Immature natural killer cell (primary cell): ENCODE measurements around the gene MBLAC1. TPM values are rescaled to one million over a fixed set of nuclear protein-coding genes. Genes with fewer than 3 reads are reported as not detected.
A peak's percentile ranks its signal among the peaks of the same experiment; 100 is the strongest.
"Not testable (repeated sequence)": the region's sequence is repeated elsewhere in the genome, so short reads cannot be mapped to it uniquely, and the experiment has no call there.

ENCODE experiments used
- DNase-seq, 3 donors: peaks; one replicate each; pipeline ENCODE4 v3.0.0; 2022; ENCODE audit warnings: mixed read lengths in 1 of 3
- H3K27ac Mint-ChIP-seq, 6 donors: one replicate each; pipeline ENCODE4 v1.8.0; 2020; ENCODE audit warnings: mixed read lengths in 6 of 6, mild to moderate bottlenecking in 5 of 6, inconsistent platforms in 4 of 6, moderate library complexity in 3 of 6
- H3K27me3 Mint-ChIP-seq, 3 donors: one replicate each; pipeline ENCODE4 v1.8.0; 2020 to 2021; ENCODE audit warnings: low read depth in 3 of 3, mild to moderate bottlenecking in 3 of 3, mixed read lengths in 3 of 3, moderate library complexity in 3 of 3, inconsistent platforms in 1 of 3
- H3K36me3 Mint-ChIP-seq, 3 donors: one replicate each; pipeline ENCODE4 v1.8.0; 2020; ENCODE audit warnings: mixed read lengths in 3 of 3, inconsistent platforms in 2 of 3, mild to moderate bottlenecking in 2 of 3
- H3K4me1 Mint-ChIP-seq, 2 donors: one replicate each; pipeline ENCODE4 v1.8.0; 2020; ENCODE audit warnings: inconsistent platforms in 2 of 2, mild to moderate bottlenecking in 2 of 2, mixed read lengths in 2 of 2, moderate library complexity in 1 of 2
- H3K4me3 Mint-ChIP-seq, 5 donors: one replicate each; pipeline ENCODE4 v1.8.0; 2020; ENCODE audit warnings: mild to moderate bottlenecking in 5 of 5, mixed read lengths in 5 of 5, inconsistent platforms in 3 of 5, moderate library complexity in 3 of 5
- H3K9me3 Mint-ChIP-seq, 6 donors: one replicate each; pipeline ENCODE4 v1.8.0; 2020; ENCODE audit warnings: mild to moderate bottlenecking in 6 of 6, mixed read lengths in 6 of 6, inconsistent platforms in 4 of 6, moderate library complexity in 3 of 6
- polyA plus RNA-seq, 3 donors: library from polyadenylated mRNA; unstranded; fragments of 300-500 nt; fragmentation: Illumina TruSeq; gene quantifications; one replicate each; pipeline ENCODE4 v1.2.3, GENCODE V29; 2021

The MBLAC1 gene
- polyA plus RNA-seq, 3 donors from 2014 or later: 2.2 to 2.6 (median 2.4) TPM

DNA sequence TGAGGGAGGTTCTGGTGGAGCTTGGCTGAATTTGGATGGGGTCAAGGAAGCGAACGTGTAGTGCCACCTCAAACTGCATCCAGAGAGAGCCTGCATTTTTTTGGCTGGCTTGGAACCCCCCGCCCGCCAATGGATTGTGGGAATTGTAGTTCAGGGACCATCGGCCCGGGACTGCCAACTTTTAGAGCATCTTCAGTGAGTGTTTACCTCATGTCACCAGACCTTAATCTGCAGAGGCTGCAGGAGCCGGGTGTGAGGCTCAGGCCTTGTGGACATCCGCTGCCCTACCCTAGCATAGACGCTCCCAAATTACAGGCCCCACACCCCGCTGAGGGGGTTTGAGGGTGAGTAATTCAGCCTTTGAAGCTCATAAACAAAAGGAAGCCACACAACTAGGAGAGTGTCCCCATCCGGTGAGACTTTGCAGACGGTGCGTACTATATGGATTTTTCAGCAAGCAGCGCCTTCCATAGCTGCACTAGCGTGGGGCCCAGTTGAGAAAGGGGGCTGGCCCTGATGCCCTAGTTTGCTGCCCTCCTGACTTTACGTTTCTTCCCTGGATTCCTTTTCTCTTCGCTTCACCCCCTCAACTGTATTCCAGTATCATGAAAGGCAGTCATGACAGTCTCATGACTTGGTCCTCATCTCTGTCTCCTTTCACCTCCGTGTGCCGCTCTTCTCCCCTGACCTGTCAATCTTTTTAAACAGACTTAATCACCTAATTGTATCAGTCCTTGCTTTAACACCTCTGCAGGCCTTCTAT is 6.6 kb upstream of the MBLAC1 start:
- Mint-ChIP-seq H3K27ac (peak overlapping the region; percentile 97 to 99 (median 98)), H3K4me1 (peaks cover 42% of the 10 kb centered on the region in 2 donors), H3K4me3 (peak overlapping the region; percentile 90 to 97 (median 92)), H3K9me3 (no peaks in the 10 kb centered on the region), H3K36me3 (peaks cover 0 to 3% (median 0%) of the 10 kb centered on the region in 3 donors), H3K27me3 (peaks cover 4 to 11% (median 8%) of the 10 kb centered on the region in 3 donors)
- DNase-seq: no peak

DNA sequence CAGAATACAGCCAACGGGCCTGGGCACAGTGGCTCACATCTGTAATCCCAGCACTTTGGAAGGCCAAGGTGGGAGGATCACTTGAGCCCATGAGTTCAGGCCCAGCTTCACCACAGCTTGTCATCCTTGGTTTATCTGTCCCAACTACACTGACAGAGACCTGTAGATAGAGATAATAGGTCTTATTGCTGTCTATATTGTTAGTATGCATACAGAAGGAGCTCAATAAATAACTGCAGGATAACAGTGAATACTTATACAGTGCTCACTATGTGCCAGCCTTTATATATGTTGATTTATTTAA is 6.1 kb upstream of the MBLAC1 start:
- H3K36me3 Mint-ChIP-seq: peaks cover 0 to 3% (median 0%) of the 10 kb centered on the region in 3 donors
- H3K27ac Mint-ChIP-seq: peak overlapping the region; percentile 97 to 99 (median 98)
- H3K4me3 Mint-ChIP-seq: peak overlapping the region; percentile 90 to 97 (median 92)

DNA sequence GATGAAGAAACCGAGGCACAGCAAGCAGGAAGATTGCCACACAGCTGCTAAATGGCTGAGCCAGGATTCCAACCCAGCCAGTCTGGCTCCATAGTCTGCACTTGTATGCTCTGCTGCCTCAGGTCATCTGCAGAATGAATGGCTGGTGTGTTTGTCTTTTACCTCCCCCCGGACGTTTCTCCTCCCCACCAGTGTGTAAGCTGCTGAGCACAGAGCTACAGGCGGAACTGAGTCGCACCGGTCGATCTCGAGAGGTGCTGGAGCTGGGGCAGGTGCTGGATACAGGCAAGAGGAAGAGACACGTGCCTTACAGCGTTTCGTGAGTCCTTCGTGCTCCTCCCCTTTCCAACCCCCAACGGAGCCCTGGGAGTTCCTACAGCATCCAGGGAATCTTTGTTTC is 4.7 kb upstream of the MBLAC1 start:
- Mint-ChIP-seq H3K9me3 (no peaks in the 10 kb centered on the region), H3K4me1 (peaks cover 49 to 52% of the 10 kb centered on the region in 2 donors), H3K4me3 (no peak overlapping the region), H3K36me3 (no peaks in the 10 kb centered on the region), H3K27me3 (peaks cover 8 to 16% (median 15%) of the 10 kb centered on the region in 3 donors), H3K27ac (no peak overlapping the region)
- DNase-seq: no peak

More for the DNA sequence above, 6.1 kb upstream of the MBLAC1 start:
- no peaks in the 10 kb centered on the region for H3K9me3 Mint-ChIP-seq
- H3K4me1 Mint-ChIP-seq: peaks cover 45 to 47% of the 10 kb centered on the region in 2 donors
- H3K27me3 Mint-ChIP-seq: peaks cover 4 to 11% (median 8%) of the 10 kb centered on the region in 3 donors
- no peak for DNase-seq

DNA sequence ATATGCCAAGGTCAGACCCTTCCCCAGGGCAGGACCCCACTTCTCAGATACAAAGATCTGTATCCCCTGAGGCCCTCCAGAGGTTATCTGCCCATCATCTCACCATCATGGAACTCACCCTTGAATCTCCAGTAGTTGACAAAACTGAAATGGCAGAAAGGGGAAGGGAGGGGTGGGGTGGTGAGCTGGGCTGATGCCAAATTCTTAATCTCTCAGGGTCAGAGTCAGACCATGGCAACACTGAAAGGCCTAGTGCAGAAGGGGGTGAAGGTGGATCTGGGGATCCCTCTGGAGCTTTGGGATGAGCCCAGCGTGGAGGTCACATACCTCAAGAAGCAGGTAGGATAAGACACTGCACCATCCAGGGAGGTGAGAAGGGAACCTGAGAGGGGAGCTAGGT is 4.2 kb upstream of the MBLAC1 start:
- Mint-ChIP-seq H3K4me1 (peaks cover 49 to 52% of the 10 kb centered on the region in 2 donors), H3K27me3 (peaks cover 9 to 16% (median 16%) of the 10 kb centered on the region in 3 donors), H3K9me3 (no peaks in the 10 kb centered on the region), H3K36me3 (no peaks in the 10 kb centered on the region), H3K4me3 (peak overlapping the region in 1 of 5 donors; percentile 58), H3K27ac (peak overlapping the region in 2 of 6 donors; percentile 45 to 58)
- no peak for DNase-seq

DNA sequence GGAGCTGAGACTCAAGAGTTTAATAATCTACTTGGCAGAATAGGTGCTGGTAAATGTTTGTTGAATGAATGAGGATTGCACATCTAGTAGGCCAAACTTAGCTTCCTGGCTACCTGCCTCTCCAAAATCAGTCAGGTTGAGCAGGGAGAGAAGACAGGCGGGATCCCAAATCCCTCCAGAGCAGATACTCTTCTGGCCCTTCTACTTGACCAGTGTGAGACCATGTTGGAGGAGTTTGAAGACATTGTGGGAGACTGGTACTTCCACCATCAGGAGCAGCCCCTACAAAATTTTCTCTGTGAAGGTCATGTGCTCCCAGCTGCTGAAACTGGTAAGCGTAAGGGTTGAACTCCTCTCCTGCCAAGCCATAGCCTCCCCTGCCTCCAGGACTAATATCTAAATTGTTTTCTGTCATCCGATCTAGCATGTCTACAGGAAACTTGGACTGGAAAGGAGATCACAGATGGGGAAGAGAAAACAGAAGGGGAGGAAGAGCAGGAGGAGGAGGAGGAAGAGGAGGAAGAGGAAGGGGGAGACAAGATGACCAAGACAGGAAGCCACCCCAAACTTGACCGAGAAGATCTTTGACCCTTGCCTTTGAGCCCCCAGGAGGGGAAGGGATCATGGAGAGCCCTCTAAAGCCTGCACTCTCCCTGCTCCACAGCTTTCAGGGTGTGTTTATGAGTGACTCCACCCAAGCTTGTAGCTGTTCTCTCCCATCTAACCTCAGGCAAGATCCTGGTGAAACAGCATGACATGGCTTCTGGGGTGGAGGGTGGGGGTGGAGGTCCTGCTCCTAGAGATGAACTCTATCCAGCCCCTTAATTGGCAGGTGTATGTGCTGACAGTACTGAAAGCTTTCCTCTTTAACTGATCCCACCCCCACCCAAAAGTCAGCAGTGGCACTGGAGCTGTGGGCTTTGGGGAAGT is 2.2 kb upstream of the MBLAC1 start:
- H3K4me3 Mint-ChIP-seq: peak overlapping the region in 4 of 5 donors; percentile 37 to 100 (median 85)
- H3K4me1 Mint-ChIP-seq: peaks cover 42 to 48% of the 10 kb centered on the region in 2 donors
- no peak for DNase-seq
- peaks cover 6 to 11% (median 9%) of the 10 kb centered on the region in 3 donors for H3K27me3 Mint-ChIP-seq
- H3K27ac Mint-ChIP-seq: peak overlapping the region in 5 of 6 donors; percentile 55 to 87 (median 77)
- H3K9me3 Mint-ChIP-seq: no peaks in the 10 kb centered on the region
- no peaks in the 10 kb centered on the region for H3K36me3 Mint-ChIP-seq

DNA sequence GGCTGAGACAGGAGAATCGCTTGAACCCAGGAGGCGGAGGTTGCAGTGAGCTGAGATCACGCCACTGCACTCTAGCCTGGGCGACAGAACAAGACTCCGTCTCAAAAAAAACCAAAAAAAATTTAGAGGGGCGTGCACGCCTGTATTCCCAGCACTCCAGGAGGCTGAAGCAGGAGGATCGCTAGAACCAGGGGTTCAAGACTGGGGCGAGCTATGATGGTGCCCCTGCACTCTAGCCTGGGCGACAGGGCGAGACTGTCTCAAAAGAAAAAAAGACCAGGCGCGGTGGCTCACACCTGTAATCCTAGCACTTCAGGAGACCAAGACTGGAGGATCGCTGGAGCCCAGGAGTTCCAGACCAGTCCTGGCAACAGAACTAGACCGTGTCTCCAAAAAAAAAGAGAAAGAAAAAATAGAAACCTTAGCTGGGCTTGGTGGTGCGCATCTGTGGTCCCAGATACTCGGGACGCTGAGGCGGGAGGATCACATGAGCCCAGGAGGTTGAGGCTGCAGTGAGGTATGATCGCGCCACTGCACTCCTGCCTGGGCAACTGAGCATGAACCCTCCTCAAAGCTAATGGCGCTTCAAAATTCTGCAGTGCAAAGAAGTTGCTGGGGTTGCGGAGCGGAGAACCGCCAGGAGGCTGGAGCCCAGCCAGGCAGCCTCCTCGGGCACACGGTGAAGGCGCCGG is 382 bp upstream of the MBLAC1 start:
- Mint-ChIP-seq H3K27ac (peak overlapping the region; percentile 98 to 100 (median 99)), H3K4me1 (peaks cover 33 to 40% of the 10 kb centered on the region in 2 donors), H3K4me3 (peak overlapping the region; percentile 99 to 100 (median 99)), H3K9me3 (no peaks in the 10 kb centered on the region), H3K27me3 (peaks cover 5 to 10% (median 6%) of the 10 kb centered on the region in 3 donors), H3K36me3 (no peaks in the 10 kb centered on the region)
- DNase-seq: no peak

DNA sequence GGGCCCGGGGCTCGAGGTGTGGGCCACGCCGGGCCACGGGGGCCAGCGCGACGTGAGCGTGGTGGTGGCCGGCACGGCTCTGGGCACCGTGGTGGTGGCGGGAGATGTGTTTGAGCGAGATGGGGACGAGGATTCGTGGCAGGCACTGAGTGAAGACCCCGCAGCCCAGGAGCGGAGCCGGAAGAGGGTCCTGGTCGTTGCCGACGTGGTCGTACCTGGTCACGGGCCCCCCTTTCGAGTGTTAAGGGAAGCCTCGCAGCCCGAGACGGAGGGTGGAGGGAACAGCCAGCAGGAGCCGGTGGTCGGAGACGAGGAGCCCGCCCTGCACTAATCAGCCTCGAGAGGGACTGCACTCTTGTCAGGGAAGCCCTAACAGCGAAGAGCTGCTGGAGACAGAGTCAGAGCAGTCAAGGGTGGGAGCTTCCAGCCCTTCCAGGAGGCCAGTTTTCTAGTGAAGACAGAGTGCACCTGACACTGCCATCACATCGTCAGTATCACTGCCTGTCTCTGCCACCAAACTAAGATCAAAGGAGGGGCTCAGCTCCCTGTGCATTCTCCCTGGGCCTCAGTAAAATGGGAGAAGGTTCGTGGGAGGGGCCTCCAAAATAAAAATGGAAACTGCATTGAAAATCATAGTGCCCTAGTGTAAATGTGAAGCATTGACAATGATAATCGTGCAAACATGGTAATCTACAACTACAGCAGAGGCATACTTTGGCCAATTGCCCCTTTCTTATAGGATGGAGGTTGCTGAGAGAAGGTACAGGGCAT is 1.3 kb downstream of the MBLAC1 start:
- Mint-ChIP-seq H3K4me1 (peaks cover 33 to 37% of the 10 kb centered on the region in 2 donors), H3K36me3 (no peaks in the 10 kb centered on the region), H3K27me3 (peaks cover 5 to 12% (median 8%) of the 10 kb centered on the region in 3 donors), H3K9me3 (no peaks in the 10 kb centered on the region), H3K4me3 (peak overlapping the region; percentile 66 to 82 (median 77)), H3K27ac (peak overlapping the region; percentile 35 to 76 (median 52))
- DNase-seq: peak in 1 of 3 donors; percentile 16

DNA sequence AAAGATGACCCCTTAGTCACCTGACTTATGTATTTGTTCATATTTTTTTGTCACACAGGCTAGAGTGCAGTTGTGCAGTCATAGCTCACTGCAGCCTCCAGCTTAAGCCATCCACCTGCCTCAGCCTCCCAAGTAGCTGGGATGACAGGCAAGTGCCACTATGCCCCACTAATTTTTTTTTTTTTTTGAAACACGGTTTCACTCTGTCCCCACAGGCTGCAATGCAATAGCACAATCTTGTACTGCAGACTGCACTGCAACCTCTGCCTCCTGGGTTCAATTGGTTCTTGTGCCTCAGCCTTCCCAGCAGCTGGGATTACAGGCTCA is 1.8 kb downstream of the MBLAC1 start:
- Mint-ChIP-seq H3K36me3 (no peaks in the 10 kb centered on the region), H3K4me3 (peak overlapping the region; percentile 66 to 82 (median 77)), H3K4me1 (peaks cover 33 to 37% of the 10 kb centered on the region in 2 donors), H3K27ac (peak overlapping the region in 1 of 6 donors; percentile 53), H3K9me3 (no peaks in the 10 kb centered on the region), H3K27me3 (peaks cover 5 to 12% (median 8%) of the 10 kb centered on the region in 3 donors)
- no peak for DNase-seq

DNA sequence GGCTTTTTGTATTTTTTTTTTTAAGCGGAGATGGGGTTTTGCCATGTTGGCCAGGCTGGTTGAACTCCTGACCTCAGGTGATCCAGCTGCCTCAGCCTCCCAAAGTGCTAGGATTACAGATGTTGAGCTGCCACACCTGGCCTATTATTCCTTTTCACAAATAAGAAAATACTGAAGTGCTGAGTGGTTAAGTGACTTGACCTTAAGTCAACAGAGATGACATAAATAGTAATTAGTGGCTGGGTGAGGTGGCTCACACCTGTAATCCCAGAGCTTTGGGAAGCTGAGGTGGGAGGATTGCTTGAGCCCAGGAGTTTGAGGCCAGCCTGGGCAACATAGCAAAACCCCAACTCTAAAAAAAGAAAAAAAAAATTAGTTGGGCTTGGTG is 3.4 kb downstream of the MBLAC1 start:
- not testable (repeated sequence) for H3K9me3 Mint-ChIP-seq, DNase-seq, H3K36me3 Mint-ChIP-seq, H3K4me3 Mint-ChIP-seq, H3K27ac Mint-ChIP-seq
- H3K4me1 Mint-ChIP-seq: peaks cover 23 to 26% of the 10 kb centered on the region in 2 donors
- H3K27me3 Mint-ChIP-seq: peaks cover 5 to 10% (median 8%) of the 10 kb centered on the region in 3 donors

DNA sequence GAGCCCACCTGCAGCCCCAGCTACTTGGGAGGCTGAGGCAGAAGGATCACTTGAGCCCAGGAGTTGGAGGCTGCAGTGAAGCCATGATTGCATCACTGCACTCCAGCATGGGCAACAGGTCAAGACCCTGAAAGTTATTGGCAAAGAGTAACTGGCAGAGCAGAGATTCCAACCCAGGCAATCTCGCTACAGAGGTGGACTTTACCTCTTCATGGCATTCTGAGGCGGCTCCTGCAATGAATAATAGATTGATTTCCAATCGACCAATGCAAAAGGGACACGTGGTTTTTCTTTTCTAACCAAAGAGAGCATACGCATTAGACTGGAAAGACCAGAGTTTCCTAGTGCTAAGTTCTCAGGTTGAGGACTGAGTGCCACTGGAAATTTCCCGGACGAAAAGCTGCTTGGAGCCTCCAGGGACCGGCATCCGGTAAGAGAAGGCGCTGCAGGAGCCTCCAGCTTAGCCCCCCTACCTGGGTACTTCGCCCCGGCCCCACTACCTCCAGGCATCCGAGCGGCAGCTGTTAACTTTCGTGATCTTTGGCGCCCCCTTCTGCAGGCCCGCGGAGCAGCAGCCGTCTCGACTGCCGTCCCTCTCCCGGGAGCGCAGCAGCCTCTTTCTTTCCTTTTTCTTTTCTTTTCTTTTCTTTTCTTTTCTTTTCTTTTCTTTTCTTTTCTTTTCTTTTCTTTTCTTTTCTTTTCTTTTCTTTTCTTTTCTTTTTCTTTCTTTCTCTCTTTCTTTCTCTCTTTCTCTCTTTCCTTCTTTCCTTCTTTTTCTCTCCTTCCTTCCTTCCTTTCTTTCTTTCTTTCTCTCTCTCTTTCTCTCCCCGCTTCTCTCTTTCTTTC is 4.1 kb downstream of the MBLAC1 start:
- Mint-ChIP-seq H3K4me3 (peak overlapping the region in 1 of 5 donors; percentile 30), H3K4me1 (peaks cover 20 to 21% of the 10 kb centered on the region in 2 donors), H3K27me3 (peaks cover 5 to 13% (median 8%) of the 10 kb centered on the region in 3 donors), H3K36me3 (no peaks in the 10 kb centered on the region), H3K27ac (no peak overlapping the region), H3K9me3 (no peaks in the 10 kb centered on the region)
- DNase-seq: peak; percentile 77

DNA sequence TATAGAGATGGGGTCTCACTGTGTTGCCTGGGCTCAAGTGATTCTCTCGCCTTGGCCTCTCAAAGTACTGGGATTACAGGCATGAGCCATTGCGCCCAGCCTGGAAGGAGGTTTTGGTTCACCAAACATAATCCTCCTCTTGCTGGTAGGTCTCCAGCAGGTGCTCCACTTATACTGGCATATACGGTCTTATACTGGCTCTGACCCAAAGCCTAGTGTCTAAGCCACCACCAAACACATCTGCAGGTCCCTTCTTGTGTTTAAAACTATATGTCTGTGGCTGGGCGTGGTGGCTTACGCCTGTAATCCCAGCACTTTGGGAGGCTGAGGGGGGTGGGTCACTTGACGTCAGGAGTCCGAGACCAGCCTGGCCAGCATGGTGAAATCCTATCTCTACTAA is 5.4 kb downstream of the MBLAC1 start:
- Mint-ChIP-seq H3K36me3 (no peaks in the 10 kb centered on the region), H3K27ac (no peak overlapping the region), H3K4me1 (peaks cover 11% of the 10 kb centered on the region in 2 donors), H3K9me3 (no peaks in the 10 kb centered on the region), H3K4me3 (no peak overlapping the region), H3K27me3 (peaks cover under 1 to 5% (median 3%) of the 10 kb centered on the region in 3 donors)
- no peak for DNase-seq

DNA sequence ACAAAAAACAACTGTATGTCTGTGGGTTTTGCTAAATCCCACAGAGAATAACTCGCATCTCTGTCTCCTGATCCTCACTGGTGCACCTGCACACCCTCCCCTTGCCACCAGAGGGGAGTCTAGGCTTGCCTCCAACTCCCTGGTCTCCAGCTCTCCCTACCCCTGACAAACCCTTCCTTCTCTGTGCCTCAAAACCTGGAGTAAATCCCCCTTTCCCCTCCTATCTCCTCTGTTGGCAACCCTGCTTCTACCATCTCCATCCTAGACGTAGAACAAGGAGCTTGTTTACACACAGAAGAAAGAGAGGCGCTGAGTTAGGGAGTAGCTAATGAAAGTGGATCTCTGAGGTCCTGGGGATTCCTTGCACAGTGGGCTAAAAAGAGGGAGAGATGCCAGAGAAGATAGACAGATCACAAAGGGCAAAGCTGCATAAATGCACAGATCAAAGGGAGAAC is 6.0 kb downstream of the MBLAC1 start:
- DNase-seq: peak; percentile 38 to 54 (median 48)
- Mint-ChIP-seq H3K36me3 (no peaks in the 10 kb centered on the region), H3K4me1 (peaks cover 11% of the 10 kb centered on the region in 2 donors), H3K4me3 (no peak overlapping the region), H3K9me3 (no peaks in the 10 kb centered on the region), H3K27ac (no peak overlapping the region), H3K27me3 (peaks cover 0 to 5% (median 3%) of the 10 kb centered on the region in 3 donors)
